Smooth muscle cell (in vitro differentiated cells): Measurements from ENCODE around the gene HIBCH. TPM values are rescaled to one million over a fixed set of nuclear protein-coding genes. Genes with fewer than 3 reads are reported as not detected.

Experiments
- DNase-seq: peaks from one replicate; lab custom pipeline; 2025; ENCODE audit not compliant: unreplicated experiment; lab: John Stamatoyannopoulos, UW
- H2AFZ ChIP-seq: fragments of 200-600 bp; sonication (generic); 2 replicates; pipeline ENCODE4 v1.6.0; 2016; ENCODE audit warnings: antibody characterized with exemption, low read depth, mild to moderate bottlenecking
- H3F3A ChIP-seq: fragments of 200-600 bp; sonication (generic); 2 replicates; pipeline ENCODE4 v1.6.0; 2017; ENCODE audit warnings: antibody characterized with exemption, low read depth
- H3K27ac ChIP-seq: fragments of 200-600 bp; sonication (generic); 2 replicates; pipeline ENCODE4 v1.5.1; 2016; ENCODE audit warnings: low read depth, mild to moderate bottlenecking
- H3K27me3 ChIP-seq: fragments of 200-600 bp; sonication (generic); 2 replicates; pipeline ENCODE4 v1.6.1; 2016; ENCODE audit warnings: low read depth, mild to moderate bottlenecking
- H3K36me3 ChIP-seq: fragments of 200-600 bp; sonication (generic); 2 replicates; pipeline ENCODE4 v1.5.1; 2016; ENCODE audit warnings: low read depth
- H3K4me1 ChIP-seq: fragments of 200-600 bp; sonication (generic); 2 replicates; pipeline ENCODE4 v1.5.1; 2016; ENCODE audit warnings: low read depth
- H3K4me2 ChIP-seq: fragments of 200-600 bp; sonication (generic); 2 replicates; pipeline ENCODE4 v1.6.0; 2016; ENCODE audit warnings: mild to moderate bottlenecking
- H3K4me3 ChIP-seq: fragments of 200-600 bp; sonication (generic); 2 replicates; pipeline ENCODE4 v1.5.1; 2016; ENCODE audit warnings: mild to moderate bottlenecking
- H3K79me2 ChIP-seq: fragments of 200-600 bp; sonication (generic); 2 replicates; pipeline ENCODE4 v1.6.0; 2016; ENCODE audit warnings: low read depth, mild to moderate bottlenecking
- H3K9ac ChIP-seq: fragments of 200-600 bp; sonication (generic); 2 replicates; pipeline ENCODE4 v1.6.0; 2016; ENCODE audit warnings: low read depth
- H3K9me3 ChIP-seq: fragments of 200-600 bp; sonication (generic); replicated peaks from 2 replicates; pipeline ENCODE4 v1.5.1; 2016; ENCODE audit warnings: low read depth
- H4K20me1 ChIP-seq: fragments of 200-600 bp; sonication (generic); 2 replicates; pipeline ENCODE4 v1.6.0; 2016; ENCODE audit warnings: low read depth
- WGBS: methylation state at CpG from one replicate; pipeline ENCODE4 v1.1.7; 2016; ENCODE audit warnings: low lambda C conversion rate; 5-methylcytosine and 5-hydroxymethylcytosine counted together
- polyA plus RNA-seq: library from polyadenylated mRNA; unstranded; fragments of >200 nt; fragmentation: Nextera tagmentation; extraction: Ambion mirVana; gene quantifications from 2 replicates; pipeline ENCODE4 v1.2.1, GENCODE V29; 2016
- total RNA-seq: library from RNA; depleted of rRNA; stranded (reverse); fragments of >200 nt; gene quantifications from 2 replicates; pipeline ENCODE4 v1.2.3, GENCODE V29; 2014
- TF ChIP-seq, protein P1 (sequence below): fragments of 200-600 bp; sonication (generic); IDR thresholded peaks from 2 replicates; pipeline ENCODE4 v1.5.1; 2017; ENCODE audit warnings: borderline replicate concordance, mild to moderate bottlenecking, antibody characterized with exemption; ENCODE audit not compliant: insufficient read depth, poor library complexity, severe bottlenecking

The HIBCH gene
- total and polyA plus RNA-seq, 2 experiments from 2014 or later, result 16.6 to 18.1 TPM

DNA sequence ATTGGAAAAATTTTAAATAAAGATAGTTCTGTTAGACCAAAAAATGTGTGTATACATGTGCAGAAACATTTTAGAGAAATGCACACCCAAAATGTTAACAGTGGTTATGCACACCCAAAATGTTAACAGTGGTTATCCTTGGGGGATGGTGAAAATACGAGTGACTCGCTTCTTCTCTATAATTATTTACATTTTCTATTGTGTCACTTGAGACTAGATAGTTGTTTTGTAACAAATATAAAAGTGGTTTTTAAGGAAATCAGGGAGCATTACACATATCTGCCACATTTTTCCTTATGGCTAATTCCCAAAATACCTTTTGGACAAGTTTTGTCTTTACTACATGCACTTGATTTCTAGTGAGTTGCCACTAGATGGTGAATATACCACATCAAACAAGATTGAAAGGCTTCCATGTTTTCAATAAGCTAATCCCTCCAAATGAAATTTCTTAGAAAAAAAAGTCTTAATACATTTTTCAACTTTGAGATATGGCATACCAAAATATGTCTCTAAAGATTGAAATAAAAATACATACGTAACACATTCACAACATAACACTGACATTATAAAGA, 9.0 kb upstream of the HIBCH start:
- Histone ChIP-seq H3K4me2 (no peak overlapping the region), H3K4me3 (no peak overlapping the region), H3K4me1 (no peaks in the 10 kb centered on the region), H3K27ac (no peak overlapping the region), H3K9me3 (no peaks in the 10 kb centered on the region), H3K27me3 (no peaks in the 10 kb centered on the region), H3K79me2 (no peaks in the 10 kb centered on the region), H3F3A (no peaks in the 10 kb centered on the region), H3K36me3 (no peaks in the 10 kb centered on the region), H3K9ac (no peak overlapping the region), H4K20me1 (no peaks in the 10 kb centered on the region), H2AFZ (no peak overlapping the region)
- 95% methylated on average over 3 of the region's 3 CpGs for WGBS
- DNase-seq, result no peak
- TF ChIP-seq, protein P1, sequence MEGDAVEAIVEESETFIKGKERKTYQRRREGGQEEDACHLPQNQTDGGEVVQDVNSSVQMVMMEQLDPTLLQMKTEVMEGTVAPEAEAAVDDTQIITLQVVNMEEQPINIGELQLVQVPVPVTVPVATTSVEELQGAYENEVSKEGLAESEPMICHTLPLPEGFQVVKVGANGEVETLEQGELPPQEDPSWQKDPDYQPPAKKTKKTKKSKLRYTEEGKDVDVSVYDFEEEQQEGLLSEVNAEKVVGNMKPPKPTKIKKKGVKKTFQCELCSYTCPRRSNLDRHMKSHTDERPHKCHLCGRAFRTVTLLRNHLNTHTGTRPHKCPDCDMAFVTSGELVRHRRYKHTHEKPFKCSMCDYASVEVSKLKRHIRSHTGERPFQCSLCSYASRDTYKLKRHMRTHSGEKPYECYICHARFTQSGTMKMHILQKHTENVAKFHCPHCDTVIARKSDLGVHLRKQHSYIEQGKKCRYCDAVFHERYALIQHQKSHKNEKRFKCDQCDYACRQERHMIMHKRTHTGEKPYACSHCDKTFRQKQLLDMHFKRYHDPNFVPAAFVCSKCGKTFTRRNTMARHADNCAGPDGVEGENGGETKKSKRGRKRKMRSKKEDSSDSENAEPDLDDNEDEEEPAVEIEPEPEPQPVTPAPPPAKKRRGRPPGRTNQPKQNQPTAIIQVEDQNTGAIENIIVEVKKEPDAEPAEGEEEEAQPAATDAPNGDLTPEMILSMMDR, result no peak

DNA sequence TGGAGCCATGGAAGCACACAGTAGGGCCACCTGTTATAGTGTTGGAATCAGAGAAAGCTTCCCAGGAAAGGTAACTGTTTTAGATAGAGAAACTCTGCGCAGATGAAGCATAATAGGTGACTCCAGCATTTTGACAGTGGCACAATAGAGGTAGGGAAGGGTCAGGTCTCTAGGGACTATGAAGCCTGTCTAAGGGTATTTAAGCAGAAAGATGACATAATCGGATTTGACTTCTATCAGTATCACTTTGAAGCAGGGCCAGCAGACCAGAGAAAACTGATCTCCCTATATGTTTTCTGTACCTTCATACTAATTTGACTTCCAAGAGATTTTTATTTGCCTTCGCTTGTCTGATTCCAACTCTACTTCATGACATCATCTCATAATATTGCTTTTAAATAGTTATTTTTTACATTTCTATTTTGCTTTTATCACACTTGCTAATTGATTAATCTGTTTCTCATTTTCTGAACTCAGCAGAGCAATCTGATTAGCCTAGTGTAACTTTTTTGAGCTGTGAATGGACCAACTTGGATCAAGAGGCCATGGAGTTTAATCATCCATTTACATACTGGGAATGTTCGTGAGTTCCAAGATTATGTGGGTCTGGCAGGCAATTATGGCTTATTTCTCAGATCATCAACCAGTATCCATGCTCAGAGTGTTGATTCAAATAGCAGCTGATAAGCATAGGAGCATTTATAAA, 8.4 kb upstream of the HIBCH start:
- no peaks in the 10 kb centered on the region for H3K79me2 ChIP-seq
- H3F3A ChIP-seq, result no peaks in the 10 kb centered on the region
- 88% methylated on average over 4 of the region's 4 CpGs for WGBS
- no peaks in the 10 kb centered on the region for H4K20me1 ChIP-seq
- no peak overlapping the region for H3K9ac ChIP-seq
- no peak overlapping the region for H3K27ac ChIP-seq
- H3K36me3 ChIP-seq, result no peaks in the 10 kb centered on the region
- no peaks in the 10 kb centered on the region for H3K9me3 ChIP-seq
- no peak overlapping the region for H3K4me3 ChIP-seq
- no peak overlapping the region for H3K4me2 ChIP-seq
- no peaks in the 10 kb centered on the region for H3K27me3 ChIP-seq
- H3K4me1 ChIP-seq, result no peaks in the 10 kb centered on the region
- TF ChIP-seq, protein P1, result no peak
- no peak overlapping the region for H2AFZ ChIP-seq
- no peak for DNase-seq

DNA sequence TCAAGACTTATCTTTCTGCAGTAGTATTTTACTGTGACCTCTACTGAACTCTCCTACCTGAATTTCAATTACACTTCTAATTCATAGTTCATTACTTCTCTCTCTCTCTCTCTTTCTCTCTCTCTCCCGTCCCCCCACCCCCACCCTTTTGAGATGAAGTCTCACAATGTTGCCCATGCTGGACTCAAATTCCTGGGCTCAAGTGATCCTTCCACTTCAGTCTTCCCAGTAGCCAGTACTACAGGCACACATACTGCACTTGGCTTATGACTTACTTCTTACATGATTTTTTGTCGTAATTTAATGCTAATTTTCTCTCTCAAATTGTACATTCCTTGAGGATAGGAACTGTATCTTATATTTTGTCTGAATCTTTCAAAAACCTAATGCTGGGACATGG, 6.0 kb upstream of the HIBCH start:
- H3F3A ChIP-seq, result peaks cover 5% of the 10 kb centered on the region
- no peak overlapping the region for H3K4me3 ChIP-seq
- no peaks in the 10 kb centered on the region for H4K20me1 ChIP-seq
- TF ChIP-seq, protein P1, result no peak
- no peak overlapping the region for H2AFZ ChIP-seq
- WGBS, result 73% methylated on average over 2 of the region's 2 CpGs
- no peak overlapping the region for H3K9ac ChIP-seq
- DNase-seq, result no peak
- no peaks in the 10 kb centered on the region for H3K27me3 ChIP-seq
- H3K36me3 ChIP-seq, result no peaks in the 10 kb centered on the region
- no peak overlapping the region for H3K4me2 ChIP-seq
- no peaks in the 10 kb centered on the region for H3K79me2 ChIP-seq
- H3K27ac ChIP-seq, result no peak overlapping the region
- H3K4me1 ChIP-seq, result no peaks in the 10 kb centered on the region
- H3K9me3 ChIP-seq, result no peaks in the 10 kb centered on the region

DNA sequence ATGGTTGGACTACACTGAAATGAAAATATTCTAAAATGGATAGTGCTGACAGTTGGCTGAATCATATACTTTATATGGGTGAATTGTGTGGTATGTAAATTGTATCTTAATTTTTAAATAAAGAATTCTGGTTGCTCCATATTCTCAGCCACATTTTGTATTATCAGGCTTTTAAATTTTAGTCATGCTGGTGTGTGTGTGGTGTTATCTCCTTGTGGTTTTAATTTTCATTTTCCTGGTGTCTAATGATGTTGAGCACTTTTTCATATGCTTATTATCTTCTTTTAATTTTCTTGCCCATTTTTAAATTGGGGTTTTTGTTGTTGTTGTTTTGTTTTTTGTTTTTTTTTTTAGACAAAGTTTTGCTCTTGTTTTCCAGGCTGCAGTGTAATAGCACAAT, 3.8 kb upstream of the HIBCH start:
- Histone ChIP-seq H3K4me1 (peaks cover 4% of the 10 kb centered on the region), H2AFZ (no peak overlapping the region), H3K9ac (no peak overlapping the region), H3K79me2 (peaks cover 3% of the 10 kb centered on the region), H3K36me3 (no peaks in the 10 kb centered on the region), H3K27ac (no peak overlapping the region), H4K20me1 (no peaks in the 10 kb centered on the region), H3K27me3 (no peaks in the 10 kb centered on the region), H3F3A (peaks cover 11% of the 10 kb centered on the region), H3K4me2 (no peak overlapping the region), H3K4me3 (no peak overlapping the region), H3K9me3 (no peaks in the 10 kb centered on the region)
- TF ChIP-seq, protein P1, result no peak
- DNase-seq, result no peak
